ENCODE results near the gene PDE6A.

DNA sequence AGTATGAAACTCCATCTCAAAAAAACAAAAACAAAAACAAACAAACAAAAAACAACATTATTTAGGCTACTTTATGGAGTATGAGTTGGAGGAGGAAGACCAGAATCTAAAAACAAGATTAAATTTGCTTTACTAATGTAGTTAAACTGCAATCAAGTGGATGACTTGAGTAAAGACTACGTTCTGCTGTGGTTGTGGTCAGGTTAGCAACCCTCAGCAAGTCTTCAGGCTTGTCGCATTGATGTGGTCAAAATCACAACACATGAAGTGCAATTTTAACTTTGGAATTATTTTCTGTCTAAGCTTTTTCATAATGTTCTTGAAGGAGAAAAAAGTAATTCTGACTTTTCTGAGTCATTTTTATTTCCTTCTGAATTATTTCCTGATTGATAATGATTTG, 43.1 kb downstream of the PDE6A start:
- TF ChIP-seq EZH2 (IDR thresholded peaks at IDR 0.05; ENCODE audit: insufficient read depth, poor library complexity, severe bottlenecking) (no peak), EZH2phosphoT487 (IDR thresholded peaks at IDR 0.05; ENCODE audit: insufficient read depth, low read depth) (no peak)
